HG02884 (cell line): Measurements from ENCODE around the gene CSNK2B.

ENCODE experiments used
- ATAC-seq: cut with Tn5 transposase; IDR thresholded peaks from one replicate; pipeline ENCODE4 v1.9.1; 2021; ENCODE audit warnings: mild to moderate bottlenecking, moderate library complexity; ENCODE audit not compliant: unreplicated experiment

The CSNK2B gene

GRCh38 chr6:31710523-31711219 lies 44.8 kb downstream of the CSNK2B start:
- ATAC-seq: no peak

- ATAC-seq: no peak
These were observed 45.4 kb downstream of the CSNK2B start for GRCh38 chr6:31711233-31711632.

- no peak for ATAC-seq
These were observed 46.4 kb downstream of the CSNK2B start for GRCh38 chr6:31712296-31712695.

GRCh38 chr6:31713465-31713864 lies 47.6 kb downstream of the CSNK2B start:
- no peak for ATAC-seq

- no peak for ATAC-seq
These were observed 48.3 kb downstream of the CSNK2B start for GRCh38 chr6:31713991-31714684.

GRCh38 chr6:31715022-31715958 lies 49.4 kb downstream of the CSNK2B start, which contains the start of gene LY6G6D:
LY6G6D (plus strand) TSS chr6:31715348; CDS start chr6:31715356, 8 bp downstream.
- ATAC-seq: no peak

GRCh38 chr6:31717499-31718222 lies 51.8 kb downstream of the CSNK2B start:
- ATAC-seq: no peak

- ATAC-seq: no peak
These were observed 52.4 kb downstream of the CSNK2B start for GRCh38 chr6:31718265-31718664.

GRCh38 chr6:31719001-31719400 lies 53.1 kb downstream of the CSNK2B start:
- ATAC-seq: no peak
